SK-N-SH (cell line): ENCODE measurements around the gene ARHGDIG. TPM values are rescaled to one million over a fixed set of nuclear protein-coding genes. Genes with fewer than 3 reads are reported as not detected.
A peak's percentile ranks its signal among the peaks of the same experiment; 100 is the strongest.

Source experiments
- CTCF ChIA-PET: fragments of 300-600, 350-600 bp; formaldehyde crosslinking; extraction: SDS; loops from one replicate; lab custom pipeline; 2021; lab: Yijun Ruan, JAX
- POLR2A ChIA-PET: fragments of 350-600 bp; sonication (Branson Sonifier 250); formaldehyde crosslinking; extraction: SDS; loops from one replicate; lab custom pipeline; 2020; ENCODE audit warnings: antibody characterized with exemption, inconsistent platforms; lab: Yijun Ruan, JAX
- DNase-seq: peaks from one replicate; pipeline ENCODE4 v3.0.0; 2012
- H2AFZ ChIP-seq: fragments of 200-600 bp; sonication (generic); 2 replicates; pipeline ENCODE4 v1.8.1; 2016; ENCODE audit warnings: antibody characterized with exemption, mild to moderate bottlenecking, low read depth
- H3F3A ChIP-seq: fragments of 200-600 bp; sonication (generic); replicated peaks from 2 replicates; pipeline ENCODE3; 2016; ENCODE audit warnings: antibody characterized with exemption, mild to moderate bottlenecking; ENCODE audit not compliant: insufficient read depth
- H3K27ac ChIP-seq, 2 experiments: fragments of 200-500 bp in 1 of 2; fragments of 200-600 bp in 1 of 2; sonication (Bioruptor generic) in 1 of 2; sonication (generic), shearing (Covaris generic) in 1 of 2; 2 replicates each; pipeline versions ENCODE4 v1.5.1 to v1.6.1; 2014 to 2016; ENCODE audit warnings: low read depth in 2 of 2, inconsistent platforms in 1 of 2, low read length in 1 of 2, mild to moderate bottlenecking in 1 of 2, mixed read lengths in 1 of 2
- H3K27me3 ChIP-seq: fragments of 200-600 bp; sonication (generic), shearing (Covaris generic); 2 replicates; pipeline ENCODE4 v1.6.1; 2016; ENCODE audit warnings: mixed run types; ENCODE audit not compliant: insufficient read depth
- H3K36me3 ChIP-seq, 2 experiments: fragments of 200-500 bp in 1 of 2; fragments of 200-600 bp in 1 of 2; sonication (Bioruptor generic) in 1 of 2; sonication (generic) in 1 of 2; replicated peaks in 1 of 2; 2 replicates each; pipeline versions ENCODE3 to v1.5.1; 2014 to 2016; ENCODE audit warnings: low read length in 1 of 2, mild to moderate bottlenecking in 1 of 2; ENCODE audit not compliant: insufficient read depth in 2 of 2, control insufficient read depth in 1 of 2
- H3K4me1 ChIP-seq, 2 experiments: fragments of 200-500 bp in 1 of 2; fragments of 200-600 bp in 1 of 2; sonication (Bioruptor generic) in 1 of 2; sonication (generic), shearing (Covaris generic) in 1 of 2; 2 replicates each; pipeline versions ENCODE4 v1.5.1 to v1.6.1; 2014 to 2016; ENCODE audit warnings: low read depth in 1 of 2, low read length in 1 of 2, mixed run types in 1 of 2; ENCODE audit not compliant: insufficient read depth in 2 of 2, control insufficient read depth in 1 of 2
- H3K4me2 ChIP-seq: fragments of 200-600 bp; sonication (generic), shearing (Covaris generic); 2 replicates; pipeline ENCODE4 v1.6.1; 2017; ENCODE audit warnings: mixed run types
- H3K4me3 ChIP-seq, 2 experiments: fragments of 200-500 bp in 1 of 2; fragments of 200-600 bp in 1 of 2; sonication (Bioruptor generic) in 1 of 2; sonication (generic), shearing (Covaris generic) in 1 of 2; 2 replicates each; pipeline versions ENCODE4 v1.5.1 to v1.8.1; 2014 to 2016; ENCODE audit warnings: low read depth in 2 of 2, inconsistent platforms in 1 of 2, low read length in 1 of 2, mild to moderate bottlenecking in 1 of 2, mixed read lengths in 1 of 2, moderate library complexity in 1 of 2
- H3K79me2 ChIP-seq: fragments of 200-600 bp; sonication (generic); 2 replicates; pipeline ENCODE4 v1.8.1; 2017; ENCODE audit warnings: mild to moderate bottlenecking; ENCODE audit not compliant: insufficient read depth
- H3K9ac ChIP-seq: fragments of 200-600 bp; sonication (generic); 2 replicates; pipeline ENCODE4 v1.6.1; 2017; ENCODE audit warnings: mixed run types
- H3K9me2 ChIP-seq: fragments of 200-600 bp; sonication (generic); 2 replicates; pipeline ENCODE4 v1.6.1; 2017; ENCODE audit warnings: mixed run types
- H3K9me3 ChIP-seq: fragments of 200-600 bp; sonication (generic); 2 replicates; pipeline ENCODE4 v1.6.1; 2017; ENCODE audit warnings: mixed run types, mild to moderate bottlenecking, moderate library complexity
- H4K20me1 ChIP-seq: fragments of 200-600 bp; sonication (generic); 2 replicates; pipeline ENCODE4 v1.6.1; 2017; ENCODE audit warnings: mild to moderate bottlenecking, mixed run types; ENCODE audit not compliant: insufficient read depth
- CHD2 ChIP-seq: fragments of 150-350 bp; IDR thresholded peaks from 2 replicates; pipeline ENCODE4 v1.6.1; 2018; ENCODE audit warnings: low read length; ENCODE audit not compliant: partially characterized antibody
- ELF1 ChIP-seq: IDR thresholded peaks from 2 replicates; pipeline ENCODE4 v1.4.0; 2012
- EP300 ChIP-seq, 2 experiments: IDR thresholded peaks; 2 replicates each; pipeline versions ENCODE4 v1.4.0 to v1.6.1; 2012; ENCODE audit warnings: borderline replicate concordance in 1 of 2, low read depth in 1 of 2, low read length in 1 of 2
- FOXJ3 ChIP-seq: sonication (generic); formaldehyde crosslinking; IDR thresholded peaks from 2 replicates; pipeline ENCODE4 v1.5.1; 2020; ENCODE audit warnings: mild to moderate bottlenecking, missing genetic modification reagents
- FOXM1 ChIP-seq: IDR thresholded peaks from 2 replicates; pipeline ENCODE4 v1.4.0; 2012; ENCODE audit warnings: low read depth, mild to moderate bottlenecking
- MAX ChIP-seq: IDR thresholded peaks from 2 replicates; pipeline ENCODE4 v1.4.0; 2012; ENCODE audit warnings: low read depth
- MEF2A ChIP-seq: IDR thresholded peaks from 2 replicates; pipeline ENCODE4 v1.4.0; 2012; ENCODE audit warnings: low read depth, borderline replicate concordance
- MXI1 ChIP-seq: IDR thresholded peaks from 2 replicates; pipeline ENCODE4 v1.6.1; 2012; ENCODE audit warnings: mild to moderate bottlenecking, low read depth, low read length, improper control_type of control experiment
- NFIC ChIP-seq: IDR thresholded peaks from 2 replicates; pipeline ENCODE4 v1.4.0; 2012; ENCODE audit warnings: borderline replicate concordance
- NRF1 ChIP-seq: IDR thresholded peaks from 2 replicates; pipeline ENCODE4 v1.6.1; 2012; ENCODE audit warnings: low read depth, mild to moderate bottlenecking, low read length
- POLR2AphosphoS5 ChIP-seq: IDR thresholded peaks from 2 replicates; pipeline ENCODE4 v1.6.1; 2012; ENCODE audit warnings: low read depth, low read length
- RCOR1 ChIP-seq: fragments of 150-350 bp; IDR thresholded peaks from 2 replicates; pipeline ENCODE4 v1.6.1; 2017; ENCODE audit warnings: antibody characterized with exemption, low read length
- REST ChIP-seq: IDR thresholded peaks from 2 replicates; pipeline ENCODE4 v1.6.1; 2012; ENCODE audit warnings: mild to moderate bottlenecking, low read depth, low read length, moderate library complexity
- RFX5 ChIP-seq: IDR thresholded peaks from 2 replicates; pipeline ENCODE4 v1.6.1; 2012; ENCODE audit warnings: mild to moderate bottlenecking, improper control_type of control experiment, low read length
- SIN3A ChIP-seq: IDR thresholded peaks from 2 replicates; pipeline ENCODE4 v1.6.1; 2012; ENCODE audit warnings: low read depth, mild to moderate bottlenecking, low read length, moderate library complexity, borderline replicate concordance
- SMC3 ChIP-seq: IDR thresholded peaks from 2 replicates; pipeline ENCODE4 v1.6.1; 2012; ENCODE audit warnings: low read depth, low read length, improper control_type of control experiment
- TCF12 ChIP-seq: IDR thresholded peaks from 2 replicates; pipeline ENCODE4 v1.4.0; 2012
- TEAD4 ChIP-seq: IDR thresholded peaks from 2 replicates; pipeline ENCODE4 v1.4.0; 2012; ENCODE audit warnings: mild to moderate bottlenecking, borderline replicate concordance; ENCODE audit not compliant: insufficient read depth
- USF1 ChIP-seq: IDR thresholded peaks from 2 replicates; pipeline ENCODE4 v1.4.0; 2012; ENCODE audit warnings: low read depth, borderline replicate concordance
- USF2 ChIP-seq: fragments of 150-350 bp; IDR thresholded peaks from 2 replicates; pipeline ENCODE4 v1.6.1; 2017; ENCODE audit warnings: antibody characterized with exemption, low read length, low read depth, borderline replicate concordance
- WGBS: methylation state at CpG from one replicate; pipeline ENCODE4 v1.1.6; 2017; ENCODE audit warnings: low lambda C conversion rate; 5-methylcytosine and 5-hydroxymethylcytosine counted together
- polyA plus RNA-seq, 3 experiments: library from polyadenylated mRNA; depleted of rRNA; stranded (reverse); fragments of >200 nt; gene quantifications; 2 replicates each; pipeline ENCODE4 v1.2.3, GENCODE V29; 2012
- TF ChIP-seq, protein P1 (sequence below): fragments of 150-350 bp; IDR thresholded peaks from 2 replicates; pipeline ENCODE4 v1.6.1; 2016; ENCODE audit warnings: mild to moderate bottlenecking, low read depth, low read length
- TF ChIP-seq, protein P2 (sequence below): fragments of 200-600 bp; sonication (generic); IDR thresholded peaks from 2 replicates; pipeline ENCODE4 v1.6.1; 2017; ENCODE audit warnings: antibody characterized with exemption, mild to moderate bottlenecking, moderate library complexity

The ARHGDIG gene
- polyA plus RNA-seq, 1 of the 3 experiments (the other 2 are of a cell fraction): 4.8 TPM

DNA sequence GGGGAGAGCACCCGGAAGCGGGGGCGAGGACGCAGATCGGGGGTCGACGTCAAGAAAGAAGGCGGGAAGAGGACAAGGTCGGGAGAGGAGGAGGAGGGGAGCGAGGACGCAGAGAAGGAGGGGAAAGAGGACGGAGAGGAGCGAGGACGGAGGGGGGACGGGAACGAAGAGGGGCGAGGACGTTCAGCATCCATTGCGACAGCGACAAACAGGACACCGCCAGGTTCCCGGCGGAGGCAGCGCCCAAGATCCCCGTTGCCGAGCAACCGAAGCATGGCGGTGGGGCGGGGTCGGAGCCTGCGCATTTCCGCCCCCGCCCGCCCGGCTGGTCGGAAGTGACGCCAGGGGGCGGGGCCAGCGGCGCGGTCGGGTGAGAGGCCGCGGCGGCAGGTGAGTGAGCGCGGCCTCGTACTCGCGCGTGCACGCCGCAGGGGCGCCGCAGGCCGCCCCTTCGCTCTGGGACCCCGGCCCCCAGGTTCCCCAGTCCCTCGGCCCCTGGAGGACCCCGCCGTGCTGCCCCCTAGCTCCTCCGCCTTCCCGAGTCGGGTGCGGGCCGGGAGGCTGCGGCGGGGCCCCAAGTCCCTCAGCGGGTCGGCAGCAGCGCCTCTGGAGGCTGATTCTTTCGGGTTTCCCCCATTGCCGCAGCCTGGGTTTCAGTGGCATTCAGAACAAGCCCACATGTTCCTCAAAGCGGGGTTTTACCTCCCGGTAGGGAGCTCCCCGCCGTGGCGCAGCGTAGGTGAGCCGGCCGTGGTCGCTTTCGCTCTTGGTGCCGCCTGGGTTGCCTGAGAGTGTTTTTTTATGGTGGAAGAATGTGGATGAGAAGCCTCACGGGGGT lies 45.7 kb upstream of the ARHGDIG start, which contains the start of gene FAM234A (continued):
- no peak for TF ChIP-seq MEF2A
- TF ChIP-seq ELF1: peak; percentile 80

DNA sequence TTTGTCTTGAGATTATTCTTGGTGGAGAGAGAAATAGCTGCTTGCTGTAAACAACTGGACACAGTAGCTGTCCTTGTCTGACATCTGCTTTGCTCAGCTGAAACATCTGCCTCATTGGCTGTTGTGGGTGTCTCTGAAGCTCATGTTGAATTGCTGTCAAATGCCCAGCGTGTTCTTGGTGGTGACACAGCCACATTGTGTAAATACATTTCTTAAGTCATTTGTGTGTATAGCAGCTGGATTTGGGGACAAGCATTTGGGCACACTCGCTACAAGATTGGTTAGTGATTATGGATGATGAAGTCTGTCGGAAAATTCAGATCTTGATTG lies 40.5 kb upstream of the ARHGDIG start:
- Histone ChIP-seq H3K27ac (no peak overlapping the region), H3K9me3 (no peaks in the 10 kb centered on the region), H3F3A (peaks cover 13% of the 10 kb centered on the region), H2AFZ (no peak overlapping the region), H3K4me2 (no peak overlapping the region), H3K9me2 (no peaks in the 10 kb centered on the region), H4K20me1 (no peaks in the 10 kb centered on the region), H3K4me3 (no peak overlapping the region), H3K27me3 (no peaks in the 10 kb centered on the region), H3K4me1 (no peaks in the 10 kb centered on the region), H3K79me2 (peaks cover 49% of the 10 kb centered on the region), H3K36me3 (no peaks in the 10 kb centered on the region), H3K9ac (no peak overlapping the region)
- TF ChIP-seq MAX: no peak
- TF ChIP-seq FOXJ3 (CRISPR knock-in tag): no peak
- no peak for TF ChIP-seq NFIC
- TF ChIP-seq USF2: no peak
- no peak for TF ChIP-seq RFX5
- TF ChIP-seq MXI1: no peak
- no peak for TF ChIP-seq CHD2
- TF ChIP-seq NRF1: no peak
- no peak for TF ChIP-seq RCOR1
- TF ChIP-seq SIN3A: no peak
- TF ChIP-seq TEAD4: no peak
- TF ChIP-seq USF1: no peak
- TF ChIP-seq SMC3: no peak
- TF ChIP-seq TCF12: no peak
- no peak for TF ChIP-seq FOXM1
- no peak for TF ChIP-seq EP300 (IDR thresholded peaks at IDR 0.05; ENCODE audit: borderline replicate concordance in 1 of 2, low read depth in 1 of 2, low read length in 1 of 2)
- TF ChIP-seq, protein P1, sequence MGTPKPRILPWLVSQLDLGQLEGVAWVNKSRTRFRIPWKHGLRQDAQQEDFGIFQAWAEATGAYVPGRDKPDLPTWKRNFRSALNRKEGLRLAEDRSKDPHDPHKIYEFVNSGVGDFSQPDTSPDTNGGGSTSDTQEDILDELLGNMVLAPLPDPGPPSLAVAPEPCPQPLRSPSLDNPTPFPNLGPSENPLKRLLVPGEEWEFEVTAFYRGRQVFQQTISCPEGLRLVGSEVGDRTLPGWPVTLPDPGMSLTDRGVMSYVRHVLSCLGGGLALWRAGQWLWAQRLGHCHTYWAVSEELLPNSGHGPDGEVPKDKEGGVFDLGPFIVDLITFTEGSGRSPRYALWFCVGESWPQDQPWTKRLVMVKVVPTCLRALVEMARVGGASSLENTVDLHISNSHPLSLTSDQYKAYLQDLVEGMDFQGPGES: no peak
- no peak for TF ChIP-seq POLR2AphosphoS5
- TF ChIP-seq, protein P2, sequence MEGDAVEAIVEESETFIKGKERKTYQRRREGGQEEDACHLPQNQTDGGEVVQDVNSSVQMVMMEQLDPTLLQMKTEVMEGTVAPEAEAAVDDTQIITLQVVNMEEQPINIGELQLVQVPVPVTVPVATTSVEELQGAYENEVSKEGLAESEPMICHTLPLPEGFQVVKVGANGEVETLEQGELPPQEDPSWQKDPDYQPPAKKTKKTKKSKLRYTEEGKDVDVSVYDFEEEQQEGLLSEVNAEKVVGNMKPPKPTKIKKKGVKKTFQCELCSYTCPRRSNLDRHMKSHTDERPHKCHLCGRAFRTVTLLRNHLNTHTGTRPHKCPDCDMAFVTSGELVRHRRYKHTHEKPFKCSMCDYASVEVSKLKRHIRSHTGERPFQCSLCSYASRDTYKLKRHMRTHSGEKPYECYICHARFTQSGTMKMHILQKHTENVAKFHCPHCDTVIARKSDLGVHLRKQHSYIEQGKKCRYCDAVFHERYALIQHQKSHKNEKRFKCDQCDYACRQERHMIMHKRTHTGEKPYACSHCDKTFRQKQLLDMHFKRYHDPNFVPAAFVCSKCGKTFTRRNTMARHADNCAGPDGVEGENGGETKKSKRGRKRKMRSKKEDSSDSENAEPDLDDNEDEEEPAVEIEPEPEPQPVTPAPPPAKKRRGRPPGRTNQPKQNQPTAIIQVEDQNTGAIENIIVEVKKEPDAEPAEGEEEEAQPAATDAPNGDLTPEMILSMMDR: no peak
- no peak for TF ChIP-seq REST
- DNase-seq: no peak
- ChIA-PET POLR2A (no interaction called here), CTCF (interaction anchor here (1.5 to 1.6 kb wide), 3 partner anchors 9 to 123 kb away, joined by 4 to 9 read pairs (median 6); partner anchors contain the start of gene HBQ1)
- 84% methylated on average over 3 of the region's 3 CpGs for WGBS
